ENCODE data around the gene ADAMTS12. TPM values are rescaled to one million over a fixed set of nuclear protein-coding genes. Genes with fewer than 3 reads are reported as not detected.

The ADAMTS12 gene
- total RNA-seq, 1 experiment from 2014 or later, result 6.2 TPM

- Histone ChIP-seq H3K9ac (ENCODE audit: extremely low read depth, insufficient read length, low read length) (no peak overlapping the region), H3K4me2 (ENCODE audit: insufficient read depth, insufficient read length, low read length) (no peak overlapping the region), H3K9me3 (ENCODE audit: control insufficient read depth, low read depth, low read length) (no peaks in the 10 kb centered on the region), H3K56ac (ENCODE audit: insufficient read length, low read depth, low read length) (no peak overlapping the region), H2BK12ac (ENCODE audit: insufficient read length, low read depth, low read length) (no peak overlapping the region), H3K14ac (ENCODE audit: insufficient read depth, low read length) (no peak overlapping the region), H2AK5ac (ENCODE audit: insufficient read length, low read length) (no peak overlapping the region), H3K4me1 (ENCODE audit: insufficient read depth, low read length) (peaks cover 5% of the 10 kb centered on the region), H3K27me3 (ENCODE audit: insufficient read depth, low read length) (no peaks in the 10 kb centered on the region), H4K8ac (replicated peaks; ENCODE audit: insufficient read length, low read depth, low read length) (no peak overlapping the region), H3K18ac (ENCODE audit: insufficient read length, low read depth, low read length) (no peak overlapping the region), H2BK15ac (ENCODE audit: low read depth, low read length) (no peak overlapping the region), H3K79me1 (ENCODE audit: insufficient read depth, low read depth, low read length, poor library complexity, severe bottlenecking) (no peaks in the 10 kb centered on the region), H4K91ac (ENCODE audit: insufficient read length, low read depth, low read length) (no peak overlapping the region), H2BK20ac (ENCODE audit: low read depth, low read length, poor library complexity, severe bottlenecking) (no peak overlapping the region), H3K4ac (ENCODE audit: low read depth, low read length) (no peak overlapping the region), H4K5ac (ENCODE audit: insufficient read length, low read depth, low read length) (no peak overlapping the region), H3K23ac (ENCODE audit: insufficient read length, low read depth, low read length) (no peak overlapping the region), H2AFZ (ENCODE audit: low read length) (no peak overlapping the region), H2BK5ac (ENCODE audit: insufficient read length, low read length) (no peak overlapping the region), H3K79me2 (ENCODE audit: insufficient read depth, low read length) (no peaks in the 10 kb centered on the region), H3K27ac (ENCODE audit: insufficient read length, low read depth, low read length) (no peak overlapping the region), H3T11ph (ENCODE audit: low read length) (no peak overlapping the region), H2BK120ac (ENCODE audit: low read depth, low read length, poor library complexity, severe bottlenecking) (no peak overlapping the region), H4K20me1 (ENCODE audit: control insufficient read depth, insufficient read depth, insufficient read length) (no peaks in the 10 kb centered on the region), H3K23me2 (ENCODE audit: insufficient read length, low read depth, low read length, poor library complexity, severe bottlenecking) (no peaks in the 10 kb centered on the region)
- H3K36me3 Mint-ChIP-seq (ENCODE audit: insufficient read depth in 1 of 3, low read depth in 3 of 3), result no peaks in the 10 kb centered on the region
- no peaks in the 10 kb centered on the region for H3K9me3 Mint-ChIP-seq
- H3K4me3 Mint-ChIP-seq, result no peak overlapping the region
- no peak for TF ChIP-seq CTCF (conservative IDR thresholded peaks at IDR 0.05)
- peaks cover 25 to 28% of the 10 kb centered on the region in 2 experiments for H3K4me1 Mint-ChIP-seq
- no peak overlapping the region; a peak in 1 of 7 replicates for H3K27ac Mint-ChIP-seq
- no peak for DNase-seq
- no peaks in the 10 kb centered on the region for H3K27me3 Mint-ChIP-seq (ENCODE audit: low read depth)
- no CpG with 5 or more reads among the region's 6 CpGs for WGBS (ENCODE audit: extremely low coverage, insufficient read length, low lambda C conversion rate)
Measured at GRCh38 chr5:33738967-33739366, 152.8 kb downstream of the ADAMTS12 start.

Data from H9 (cell line).